GM21723 (cell line): Measurements from ENCODE around the gene CILP.
"Not testable (repeated sequence)": the region's sequence is repeated elsewhere in the genome, so short reads cannot be mapped to it uniquely, and the experiment has no call there.

Experiments
- ATAC-seq: cut with Tn5 transposase; IDR thresholded peaks from one replicate; pipeline ENCODE4 v1.9.1; 2021; ENCODE audit warnings: mild to moderate bottlenecking, moderate library complexity; ENCODE audit not compliant: unreplicated experiment

The CILP gene

GRCh38 chr15:65197337-65197645, 14.0 kb downstream of the CILP start:
- no peak for ATAC-seq

GRCh38 chr15:65196637-65197336, 14.5 kb downstream of the CILP start:
- no peak for ATAC-seq

GRCh38 chr15:65195548-65195923, 15.7 kb downstream of the CILP start:
- no peak for ATAC-seq

GRCh38 chr15:65194826-65195547, 16.3 kb downstream of the CILP start:
- no peak for ATAC-seq

- no peak for ATAC-seq
Observed at GRCh38 chr15:65192016-65192415, 19.3 kb downstream of the CILP start.

- no peak for ATAC-seq
Observed at GRCh38 chr15:65189102-65189740, 22.1 kb downstream of the CILP start.

GRCh38 chr15:65188472-65188871, 22.8 kb downstream of the CILP start:
- ATAC-seq, result not testable (repeated sequence)

GRCh38 chr15:65184868-65185717, 26.2 kb downstream of the CILP start, which contains the start of gene CLPX:
CLPX (minus strand) TSS chr15:65185342; CDS start chr15:65185153, 189 bp downstream.
- peak; percentile 69 for ATAC-seq

GRCh38 chr15:65184305-65184867, 26.9 kb downstream of the CILP start:
- peak; percentile 33 for ATAC-seq

- ATAC-seq, result no peak
Observed at GRCh38 chr15:65183865-65184159, 27.5 kb downstream of the CILP start.

GRCh38 chr15:65182538-65182937, 28.7 kb downstream of the CILP start:
- no peak for ATAC-seq

- ATAC-seq, result not testable (repeated sequence)
Observed at GRCh38 chr15:65181582-65182353, 29.5 kb downstream of the CILP start.

GRCh38 chr15:65180167-65180566, 31.1 kb downstream of the CILP start:
- ATAC-seq, result no peak

GRCh38 chr15:65177901-65178300, 33.4 kb downstream of the CILP start:
- no peak for ATAC-seq

- no peak for ATAC-seq
Observed at GRCh38 chr15:65176056-65176455, 35.2 kb downstream of the CILP start.

- ATAC-seq, result no peak
Observed at GRCh38 chr15:65175511-65175910, 35.8 kb downstream of the CILP start.

GRCh38 chr15:65174509-65174908, 36.8 kb downstream of the CILP start:
- no peak for ATAC-seq

- no peak for ATAC-seq
Observed at GRCh38 chr15:65172531-65172930, 38.7 kb downstream of the CILP start.

- no peak for ATAC-seq
Observed at GRCh38 chr15:65171428-65171827, 39.8 kb downstream of the CILP start.

- no peak for ATAC-seq
Observed at GRCh38 chr15:65165875-65166274, 45.4 kb downstream of the CILP start.
